Fibroblast of lung (primary cell): ENCODE results near the gene ATOH8. TPM values are rescaled to one million over a fixed set of nuclear protein-coding genes. Genes with fewer than 3 reads are reported as not detected.

Source experiments
- DNase-seq, 2 donors: peaks; one replicate each; pipeline versions ENCODE4 v3.0.0 to v3.0.0-alpha.2; 2010; ENCODE audit warnings: low read depth in 2 of 2
- H2AFZ ChIP-seq: 2 replicates; pipeline ENCODE4 v1.5.1; 2012; ENCODE audit warnings: low read length, control low read depth, inconsistent platforms
- H3K27ac ChIP-seq: 2 replicates; pipeline ENCODE4 v1.5.1; 2011; ENCODE audit warnings: low read length, control low read depth; ENCODE audit not compliant: insufficient read depth
- H3K27me3 ChIP-seq: 2 replicates; pipeline ENCODE4 v1.5.1; 2011; ENCODE audit warnings: mild to moderate bottlenecking, low read length; ENCODE audit not compliant: control insufficient read depth, insufficient read depth
- H3K36me3 ChIP-seq: 2 replicates; pipeline ENCODE4 v1.5.1; 2011; ENCODE audit warnings: low read length; ENCODE audit not compliant: control insufficient read depth, insufficient read depth
- H3K4me1 ChIP-seq: 2 replicates; pipeline ENCODE4 v1.5.1; 2011; ENCODE audit warnings: low read length; ENCODE audit not compliant: control insufficient read depth, insufficient read depth; ENCODE audit errors: extremely low read depth
- H3K4me2 ChIP-seq: 2 replicates; pipeline ENCODE4 v1.5.1; 2011; ENCODE audit warnings: low read length, control low read depth; ENCODE audit not compliant: insufficient read depth; ENCODE audit errors: extremely low read depth
- H3K4me3 ChIP-seq, 4 experiments: fragments of 200-600 bp in 1 of 4; sonication (generic) in 1 of 4; replicated peaks in 1 of 4; 2 replicates each; pipeline ENCODE4 v1.5.1; 2011 to 2016; ENCODE audit warnings: low read length in 4 of 4, low read depth in 3 of 4, mild to moderate bottlenecking in 3 of 4, control low read depth in 2 of 4, inconsistent platforms in 1 of 4, mixed read lengths in 1 of 4; ENCODE audit not compliant: insufficient read depth in 1 of 4; ENCODE audit errors: control extremely low read depth in 1 of 4
- H3K79me2 ChIP-seq: 2 replicates; pipeline ENCODE4 v1.5.1; 2012; ENCODE audit warnings: mild to moderate bottlenecking, low read length, inconsistent platforms; ENCODE audit not compliant: control insufficient read depth, insufficient read depth
- H3K9ac ChIP-seq: 2 replicates; pipeline ENCODE4 v1.5.1; 2011; ENCODE audit warnings: mild to moderate bottlenecking, low read length, control low read depth; ENCODE audit not compliant: insufficient read depth
- H3K9me3 ChIP-seq: 2 replicates; pipeline ENCODE4 v1.5.1; 2012; ENCODE audit warnings: low read depth, low read length; ENCODE audit not compliant: control insufficient read depth, insufficient read depth
- H4K20me1 ChIP-seq: 2 replicates; pipeline ENCODE4 v1.5.1; 2011; ENCODE audit warnings: low read length; ENCODE audit not compliant: control insufficient read depth, insufficient read depth; ENCODE audit errors: extremely low read depth
- EZH2 ChIP-seq: IDR thresholded peaks from 2 replicates; pipeline ENCODE4 v1.5.1; 2012; ENCODE audit warnings: low read length, control low read depth, mild to moderate bottlenecking; ENCODE audit errors: missing control alignments
- polyA plus RNA-seq, 2 donors: library from polyadenylated mRNA; depleted of rRNA in 1 of 2; stranded (reverse) in 1 of 2; unstranded in 1 of 2; fragments of >200 nt; gene quantifications; 2 replicates each; pipeline ENCODE4 v1.2.1, GENCODE V29; 2011 to 2012; ENCODE audit warnings: missing spikeins in 1 of 2
- total RNA-seq: library from RNA; depleted of rRNA; stranded (reverse); fragments of >200 nt; gene quantifications from 2 replicates; pipeline ENCODE4 v1.2.1, GENCODE V29; 2014
- TF ChIP-seq, protein P1 (sequence below), 2 donors: IDR thresholded peaks in 1 of 2; conservative IDR thresholded peaks in 1 of 2; 1 replicate in 1 of 2; 2 replicates in 1 of 2; pipeline ENCODE4 v1.5.1; 2011 to 2012; ENCODE audit warnings: low read length in 2 of 2, control low read depth in 1 of 2, inconsistent platforms in 1 of 2, low read depth in 1 of 2, mild to moderate bottlenecking in 1 of 2

ATOH8 gene
- total and polyA plus RNA-seq, 2 donors (not counting 1 experiment from before 2014, with no cell fraction given): 5.6 to 19.2 TPM

GRCh38 chr2:85720533-85720932 lies 33.3 kb upstream of the ATOH8 start:
- no peaks in the 10 kb centered on the region for H3K4me1 ChIP-seq
- TF ChIP-seq, protein P1, sequence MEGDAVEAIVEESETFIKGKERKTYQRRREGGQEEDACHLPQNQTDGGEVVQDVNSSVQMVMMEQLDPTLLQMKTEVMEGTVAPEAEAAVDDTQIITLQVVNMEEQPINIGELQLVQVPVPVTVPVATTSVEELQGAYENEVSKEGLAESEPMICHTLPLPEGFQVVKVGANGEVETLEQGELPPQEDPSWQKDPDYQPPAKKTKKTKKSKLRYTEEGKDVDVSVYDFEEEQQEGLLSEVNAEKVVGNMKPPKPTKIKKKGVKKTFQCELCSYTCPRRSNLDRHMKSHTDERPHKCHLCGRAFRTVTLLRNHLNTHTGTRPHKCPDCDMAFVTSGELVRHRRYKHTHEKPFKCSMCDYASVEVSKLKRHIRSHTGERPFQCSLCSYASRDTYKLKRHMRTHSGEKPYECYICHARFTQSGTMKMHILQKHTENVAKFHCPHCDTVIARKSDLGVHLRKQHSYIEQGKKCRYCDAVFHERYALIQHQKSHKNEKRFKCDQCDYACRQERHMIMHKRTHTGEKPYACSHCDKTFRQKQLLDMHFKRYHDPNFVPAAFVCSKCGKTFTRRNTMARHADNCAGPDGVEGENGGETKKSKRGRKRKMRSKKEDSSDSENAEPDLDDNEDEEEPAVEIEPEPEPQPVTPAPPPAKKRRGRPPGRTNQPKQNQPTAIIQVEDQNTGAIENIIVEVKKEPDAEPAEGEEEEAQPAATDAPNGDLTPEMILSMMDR (conservative IDR thresholded peaks at IDR 0.05 in 1 of 2, IDR thresholded peaks at IDR 0.05 in 1 of 2; ENCODE audit: low read depth in 1 of 2, low read length in 2 of 2): no peak
- no peak for TF ChIP-seq EZH2
- H3K9ac ChIP-seq: no peak overlapping the region
- no peaks in the 10 kb centered on the region for H3K9me3 ChIP-seq
- DNase-seq: no peak
- no peak overlapping the region for H2AFZ ChIP-seq
- no peak overlapping the region for H3K4me3 ChIP-seq
- no peaks in the 10 kb centered on the region for H3K79me2 ChIP-seq
- H3K4me2 ChIP-seq: no peak overlapping the region
- no peaks in the 10 kb centered on the region for H3K36me3 ChIP-seq
- H4K20me1 ChIP-seq: no peaks in the 10 kb centered on the region
- no peak overlapping the region for H3K27ac ChIP-seq
- H3K27me3 ChIP-seq: no peaks in the 10 kb centered on the region

DNA sequence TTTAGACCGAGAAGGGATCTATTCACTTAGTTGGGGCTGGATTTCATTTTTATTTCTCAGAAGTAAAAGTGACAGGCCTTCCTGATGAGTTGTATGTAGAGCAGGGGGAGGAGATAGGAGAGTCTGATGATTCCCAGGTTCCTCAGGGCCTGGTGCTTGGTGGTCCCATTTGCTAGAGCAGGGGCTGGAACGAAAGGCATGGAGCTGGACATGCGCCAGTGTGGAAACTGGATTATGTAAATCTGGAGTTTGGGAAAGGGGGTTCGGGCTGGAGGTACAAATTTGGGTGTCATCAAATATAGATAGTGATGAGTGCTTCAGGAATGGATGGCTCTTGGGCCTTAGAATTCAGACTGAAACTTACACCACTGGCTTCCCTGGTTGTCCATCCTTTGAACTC lies 32.1 kb upstream of the ATOH8 start:
- no peaks in the 10 kb centered on the region for H3K4me1 ChIP-seq
- H3K27ac ChIP-seq: no peak overlapping the region
- no peaks in the 10 kb centered on the region for H3K27me3 ChIP-seq
- TF ChIP-seq EZH2: no peak
- TF ChIP-seq, protein P1 (conservative IDR thresholded peaks at IDR 0.05 in 1 of 2, IDR thresholded peaks at IDR 0.05 in 1 of 2; ENCODE audit: low read depth in 1 of 2, low read length in 2 of 2): no peak
- no peaks in the 10 kb centered on the region for H3K9me3 ChIP-seq
- no peak overlapping the region for H3K4me3 ChIP-seq
- H3K79me2 ChIP-seq: no peaks in the 10 kb centered on the region
- H3K36me3 ChIP-seq: no peaks in the 10 kb centered on the region
- no peak overlapping the region for H3K4me2 ChIP-seq
- H3K9ac ChIP-seq: no peak overlapping the region
- H2AFZ ChIP-seq: no peak overlapping the region
- DNase-seq: no peak
- no peaks in the 10 kb centered on the region for H4K20me1 ChIP-seq

DNA sequence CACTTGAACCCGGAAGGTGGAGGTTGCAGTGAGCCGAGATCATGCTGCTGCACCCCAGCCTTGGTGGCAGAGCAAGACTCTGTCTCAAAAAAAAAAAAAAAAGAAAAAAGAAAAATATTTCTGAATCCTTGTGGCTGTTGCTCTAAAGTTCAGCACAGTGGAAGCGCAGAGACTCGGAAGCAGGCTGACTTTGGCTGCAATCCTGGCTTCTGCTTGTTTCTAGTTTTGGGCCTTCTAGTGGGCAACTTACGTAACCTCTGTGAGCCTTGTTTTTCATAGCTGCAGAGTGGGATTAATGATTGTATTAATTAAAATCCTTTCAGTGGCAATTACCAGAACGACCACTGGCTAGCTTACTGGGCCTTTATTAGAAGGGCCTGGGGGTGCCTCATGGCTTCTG lies 31.3 kb upstream of the ATOH8 start:
- Histone ChIP-seq H3K27me3 (no peaks in the 10 kb centered on the region), H3K9me3 (no peaks in the 10 kb centered on the region), H4K20me1 (no peaks in the 10 kb centered on the region), H2AFZ (no peak overlapping the region), H3K79me2 (no peaks in the 10 kb centered on the region), H3K9ac (no peak overlapping the region), H3K4me1 (no peaks in the 10 kb centered on the region), H3K4me2 (no peak overlapping the region), H3K27ac (no peak overlapping the region), H3K4me3 (no peak overlapping the region), H3K36me3 (no peaks in the 10 kb centered on the region)
- TF ChIP-seq, protein P1 (conservative IDR thresholded peaks at IDR 0.05 in 1 of 2, IDR thresholded peaks at IDR 0.05 in 1 of 2; ENCODE audit: low read depth in 1 of 2, low read length in 2 of 2): no peak
- TF ChIP-seq EZH2: no peak
- DNase-seq: no peak
